Activated T-helper 1 cell treated with Interleukin-2 at 50 U/mL for 16 hours (primary cell): ENCODE data around the gene LYRM7.
A peak's percentile ranks its signal among the peaks of the same experiment; 100 is the strongest.
"Not testable (repeated sequence)": the region's sequence is repeated elsewhere in the genome, so short reads cannot be mapped to it uniquely, and the experiment has no call there.

ENCODE experiments used
- DNase-seq: peaks from one replicate; pipeline ENCODE4 v3.0.0-alpha.2; 2020; ENCODE audit warnings: low read depth

Gene LYRM7

DNA sequence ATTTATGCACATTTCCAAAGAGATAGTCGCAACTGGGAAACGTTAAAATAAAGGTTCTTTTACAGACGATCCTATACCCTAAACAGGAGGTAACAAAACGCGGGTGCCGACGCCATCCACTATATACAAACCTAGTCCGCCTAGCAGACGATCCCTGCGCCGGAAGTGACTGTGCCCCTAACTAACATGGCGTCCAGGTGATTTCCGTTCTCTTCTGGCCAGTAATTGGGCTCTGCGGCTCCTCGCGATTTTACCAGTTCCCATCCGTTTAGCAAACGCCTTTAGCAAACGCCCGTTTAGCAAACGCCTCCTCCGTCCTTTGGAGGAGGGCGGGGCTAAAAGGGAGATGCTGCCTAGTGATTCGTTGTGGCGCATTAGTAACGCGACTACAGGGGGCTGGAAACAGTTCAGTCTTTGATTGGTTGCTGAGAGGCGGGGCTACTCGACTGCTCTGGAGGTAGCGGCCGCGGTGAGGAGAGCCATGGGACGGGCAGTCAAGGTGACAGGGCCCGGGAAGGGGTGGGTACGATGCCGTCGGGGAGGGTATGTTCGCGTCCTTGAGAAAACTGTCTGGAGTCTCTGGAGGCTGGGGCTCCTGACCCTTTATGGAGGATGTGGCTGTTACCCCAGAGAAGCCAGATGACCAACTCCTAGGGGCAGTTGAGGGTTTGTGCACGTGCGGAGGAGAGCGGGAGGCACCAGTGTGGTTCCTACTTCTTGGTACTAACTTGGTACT lies at the start of gene LYRM7:
Gene LYRM7, plus strand, starts transcription at position 405 of the 736 bp plus-strand sequence. Its CDS starts 77 bp downstream, at position 482.
- peak; percentile 91 for DNase-seq

DNA sequence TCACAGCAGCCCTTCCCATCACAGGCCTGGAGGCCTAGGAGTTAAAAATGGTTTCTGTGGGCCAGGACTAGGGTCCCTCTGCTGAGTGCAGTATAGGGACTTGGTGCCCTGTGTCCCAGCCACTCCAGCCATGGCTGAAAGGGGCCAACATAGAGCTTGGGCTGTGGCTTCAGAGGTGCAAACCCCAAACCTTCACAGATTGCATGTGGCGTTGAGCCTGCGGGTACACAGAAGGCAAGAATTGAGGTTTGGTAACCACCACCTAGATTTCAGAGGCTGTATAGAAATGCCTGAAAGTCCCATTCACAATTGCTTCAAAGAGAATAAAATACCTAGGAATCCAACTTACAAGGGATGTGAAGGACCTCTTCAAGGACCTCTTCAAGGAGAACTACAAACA lies 43.5 kb upstream of the LYRM7 start:
- not testable (repeated sequence) for DNase-seq

DNA sequence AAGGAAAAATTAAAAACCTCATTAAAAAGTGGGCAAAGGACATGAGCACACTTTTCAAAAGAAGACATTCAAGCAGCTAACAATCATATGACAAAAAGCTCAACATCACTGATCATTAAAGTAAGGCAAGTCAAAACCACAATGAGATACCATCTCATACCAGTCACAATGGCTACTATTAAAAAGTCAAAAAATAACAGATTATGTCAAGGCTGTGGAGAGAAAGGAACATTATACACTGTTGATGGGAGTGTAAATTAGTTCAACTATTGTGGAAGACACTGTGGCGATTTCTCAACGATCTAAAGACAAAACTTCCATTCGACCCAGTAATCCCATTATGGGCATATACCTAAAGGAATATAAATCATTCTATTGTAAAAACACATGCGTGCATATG lies 41.4 kb upstream of the LYRM7 start:
- DNase-seq, result no peak

DNA sequence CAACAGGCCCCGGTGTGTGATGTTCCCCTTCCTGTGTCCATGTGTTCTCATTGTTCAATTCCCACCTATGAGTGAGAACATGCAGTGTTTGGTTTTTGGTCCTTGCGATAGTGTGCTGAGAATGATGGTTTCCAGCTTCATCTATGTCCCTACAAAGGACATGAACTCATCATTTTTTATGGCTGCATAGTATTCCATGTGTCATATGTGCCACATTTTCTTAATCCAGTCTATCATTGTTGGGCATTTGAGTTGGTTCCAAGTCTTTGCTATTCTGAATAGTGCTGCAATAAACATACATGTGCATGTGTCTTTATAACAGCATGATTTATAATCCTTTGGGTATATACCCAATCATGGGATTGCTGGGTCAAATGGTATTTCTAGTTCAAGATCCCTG lies 37.7 kb upstream of the LYRM7 start:
- not testable (repeated sequence) for DNase-seq

DNA sequence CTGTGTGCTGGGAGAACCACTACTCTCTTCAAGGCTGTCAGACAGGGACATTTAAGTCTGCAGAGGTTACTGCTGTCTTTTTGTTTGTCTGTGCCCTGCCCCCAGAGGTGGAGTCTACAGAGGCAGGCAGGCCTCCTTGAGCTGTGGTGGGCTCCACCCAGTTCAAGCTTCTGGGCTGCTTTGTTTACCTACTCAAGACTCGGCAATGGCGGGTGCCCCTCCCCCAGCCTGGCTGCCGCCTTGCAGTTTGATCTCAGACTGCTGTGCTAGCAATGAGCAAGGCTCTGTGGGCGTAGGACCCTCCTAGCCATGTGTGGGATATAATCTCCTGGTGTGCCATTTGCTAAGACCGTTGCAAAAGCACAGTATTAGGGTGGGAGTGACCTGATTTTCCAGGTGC lies 32.3 kb upstream of the LYRM7 start:
- not testable (repeated sequence) for DNase-seq

DNA sequence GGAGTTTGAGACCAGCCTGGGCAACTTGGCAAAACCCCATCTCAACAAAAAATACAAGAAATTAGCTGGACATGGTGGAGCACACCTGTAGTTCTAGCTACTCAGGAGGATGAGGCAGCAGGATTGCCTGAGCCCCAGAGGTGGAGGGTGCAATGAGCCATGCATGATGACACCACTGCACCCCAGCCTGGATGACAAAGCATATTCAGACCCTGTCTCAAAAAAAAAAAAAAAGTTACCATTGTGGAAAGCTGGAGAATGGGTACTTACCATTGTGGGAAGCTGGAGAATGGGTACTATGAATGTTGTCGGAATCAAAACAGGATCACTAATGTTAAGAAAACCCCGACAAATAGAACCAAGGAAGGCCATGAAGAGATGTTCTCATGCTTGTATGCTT lies 31.4 kb upstream of the LYRM7 start:
- no peak for DNase-seq

DNA sequence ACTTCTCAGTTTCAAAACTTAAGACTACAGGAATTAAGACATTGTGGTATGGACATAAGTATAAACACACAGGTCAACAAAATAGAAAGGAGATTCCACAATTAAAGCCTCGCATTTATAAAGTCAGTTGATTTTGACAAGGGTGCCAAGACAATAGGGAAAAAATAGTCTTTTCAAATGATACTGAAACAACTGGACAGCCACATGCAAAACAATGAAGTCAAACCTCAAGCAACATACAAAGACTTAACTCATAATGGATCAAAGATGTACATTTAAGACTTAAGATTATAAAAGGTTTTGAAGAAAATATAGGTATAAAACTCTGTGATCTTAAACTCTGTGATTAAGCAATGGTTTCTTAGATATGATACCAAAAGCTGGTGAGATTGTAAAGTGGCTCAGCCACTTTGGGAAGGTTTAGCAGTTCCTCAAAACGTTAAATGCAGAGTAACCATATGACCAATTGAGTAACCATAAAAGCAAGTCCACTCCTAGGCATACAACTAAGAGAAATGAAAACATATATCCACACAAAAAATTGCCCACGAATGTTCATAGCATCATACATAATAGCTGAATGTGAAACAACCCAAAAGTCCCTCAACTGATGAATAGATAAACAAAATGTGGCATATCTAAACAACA lies 27.6 kb upstream of the LYRM7 start:
- DNase-seq, result no peak

DNA sequence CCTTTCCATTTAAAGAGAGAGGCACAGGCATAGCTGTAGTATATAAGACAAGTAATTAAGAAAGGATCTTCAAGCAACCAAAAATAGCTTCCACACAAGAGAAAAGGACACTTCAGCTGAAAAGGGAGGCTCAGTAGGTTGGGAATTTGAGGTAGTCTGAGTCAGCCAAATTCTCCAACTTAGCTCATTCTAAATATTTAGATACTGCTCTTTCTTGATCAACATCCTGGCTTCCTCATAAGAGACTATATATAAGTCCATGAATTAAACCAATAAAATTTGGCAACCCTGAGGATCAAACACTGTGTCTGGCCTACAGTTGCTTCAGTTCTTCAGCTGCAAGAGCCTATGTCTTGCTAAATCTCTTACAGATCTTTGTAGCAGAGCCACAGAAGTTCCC lies 23.5 kb upstream of the LYRM7 start:
- no peak for DNase-seq

DNA sequence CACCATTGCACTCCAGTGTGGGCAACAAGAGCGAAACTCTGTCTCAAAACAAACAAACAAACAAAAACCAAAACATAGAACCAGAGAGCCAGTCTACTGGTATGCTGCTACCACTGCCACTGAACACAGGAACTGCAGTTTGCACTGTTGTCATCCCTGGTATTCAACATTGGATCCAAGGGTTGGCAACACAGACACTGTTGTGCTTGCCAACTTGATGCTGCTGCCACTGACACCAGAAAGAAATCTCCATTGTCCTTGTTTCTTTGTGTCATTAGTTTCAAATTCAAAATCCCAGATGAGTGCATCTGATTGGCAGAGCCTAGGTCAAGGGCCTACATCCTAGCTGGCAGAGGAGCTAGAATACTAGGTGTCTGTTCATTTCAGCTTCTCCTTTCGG lies 21.9 kb upstream of the LYRM7 start:
- no peak for DNase-seq

DNA sequence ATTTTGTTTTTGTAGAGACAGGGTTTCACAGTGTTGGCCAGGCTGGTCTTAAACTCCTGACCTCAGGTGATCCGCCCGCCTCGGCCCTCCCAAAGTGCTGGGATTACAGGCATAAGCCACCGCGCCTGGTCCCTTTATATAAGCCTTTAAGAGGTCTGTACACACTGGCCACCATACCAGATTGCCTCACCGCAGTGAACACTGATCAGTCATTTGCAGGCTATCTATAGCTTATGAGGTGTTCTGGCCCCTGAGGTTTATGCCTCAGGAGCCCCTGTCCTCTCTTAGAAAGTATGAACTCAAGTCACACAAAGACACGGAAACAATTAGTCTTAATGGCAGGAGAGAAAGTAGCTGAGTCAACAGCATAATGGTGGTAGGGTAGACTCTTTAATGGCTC lies 20.3 kb upstream of the LYRM7 start:
- no peak for DNase-seq

DNA sequence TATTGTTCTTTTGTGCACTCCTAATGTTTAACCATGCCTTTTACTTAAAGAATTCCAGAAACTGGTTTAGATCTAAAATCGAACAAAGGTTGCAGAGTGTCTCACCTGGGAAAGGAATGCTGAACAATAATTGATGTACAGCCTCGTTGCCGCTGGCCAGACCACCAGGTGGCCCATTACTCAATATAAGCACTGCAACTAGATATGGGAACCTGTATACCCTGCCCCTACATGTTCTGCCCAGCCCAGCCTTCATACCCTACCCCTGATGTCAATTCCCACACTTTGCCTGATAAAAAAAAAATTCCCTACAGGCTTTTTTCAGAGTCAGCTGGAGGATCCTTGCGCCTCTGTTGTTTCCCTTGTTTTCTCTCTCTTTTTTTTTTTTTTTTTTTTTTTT lies 19.5 kb upstream of the LYRM7 start:
- DNase-seq, result no peak

DNA sequence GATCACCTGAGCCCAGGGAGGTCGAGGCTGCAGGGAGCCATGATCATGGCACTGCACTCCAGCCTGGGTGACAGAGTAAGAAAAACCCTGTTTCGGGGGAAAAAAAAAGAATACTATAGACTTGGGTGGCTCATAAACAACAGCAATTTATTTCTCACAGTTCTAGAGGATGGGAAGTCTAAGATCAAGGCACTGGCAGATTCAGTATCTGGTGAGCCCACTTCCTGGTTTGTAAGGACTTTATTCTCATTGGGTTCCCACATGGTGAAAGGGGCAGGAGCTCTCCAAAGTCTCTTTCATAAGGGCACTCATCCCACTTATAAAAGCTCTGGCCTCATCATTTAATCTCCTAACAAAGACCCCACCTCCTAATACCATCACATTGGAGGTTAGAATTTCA lies 14.4 kb upstream of the LYRM7 start:
- DNase-seq, result no peak

DNA sequence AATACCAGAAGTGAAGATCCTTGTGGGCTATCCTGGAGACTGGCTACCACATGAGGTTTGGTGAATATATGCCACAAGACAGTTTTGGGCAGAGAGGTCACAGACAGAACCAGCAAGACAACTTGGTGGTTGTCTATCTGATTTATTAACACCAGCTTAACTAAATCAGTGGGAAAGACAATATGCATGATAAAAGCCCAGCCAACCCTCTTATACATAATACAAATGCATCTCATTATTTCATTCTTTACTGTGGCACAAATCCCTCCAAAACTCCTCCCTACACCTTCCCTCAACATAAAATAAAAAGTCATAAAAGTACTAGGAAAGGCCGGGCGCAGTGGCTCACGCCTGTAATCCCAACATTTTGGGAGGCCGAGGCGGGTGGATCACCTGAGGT lies 13.8 kb upstream of the LYRM7 start:
- DNase-seq, result no peak

DNA sequence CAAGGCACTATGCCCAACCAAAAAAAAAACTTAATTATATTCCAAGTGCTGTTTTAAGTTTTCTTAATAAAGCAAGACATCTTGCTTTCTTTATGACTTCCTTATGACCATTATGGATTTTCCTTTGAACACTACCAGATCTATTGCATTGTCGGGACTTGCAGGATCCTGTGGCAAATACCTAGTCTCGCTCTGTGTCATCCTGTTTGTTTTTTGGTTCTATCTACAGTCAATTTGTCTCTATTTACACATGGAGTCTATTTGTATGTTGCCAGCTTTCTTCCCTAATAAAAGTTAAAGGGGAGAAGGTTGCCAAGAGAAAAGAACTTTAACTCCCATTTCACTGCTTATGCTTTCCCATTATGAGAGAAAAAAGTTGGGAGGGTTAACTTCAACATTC lies 10.6 kb upstream of the LYRM7 start:
- no peak for DNase-seq

DNA sequence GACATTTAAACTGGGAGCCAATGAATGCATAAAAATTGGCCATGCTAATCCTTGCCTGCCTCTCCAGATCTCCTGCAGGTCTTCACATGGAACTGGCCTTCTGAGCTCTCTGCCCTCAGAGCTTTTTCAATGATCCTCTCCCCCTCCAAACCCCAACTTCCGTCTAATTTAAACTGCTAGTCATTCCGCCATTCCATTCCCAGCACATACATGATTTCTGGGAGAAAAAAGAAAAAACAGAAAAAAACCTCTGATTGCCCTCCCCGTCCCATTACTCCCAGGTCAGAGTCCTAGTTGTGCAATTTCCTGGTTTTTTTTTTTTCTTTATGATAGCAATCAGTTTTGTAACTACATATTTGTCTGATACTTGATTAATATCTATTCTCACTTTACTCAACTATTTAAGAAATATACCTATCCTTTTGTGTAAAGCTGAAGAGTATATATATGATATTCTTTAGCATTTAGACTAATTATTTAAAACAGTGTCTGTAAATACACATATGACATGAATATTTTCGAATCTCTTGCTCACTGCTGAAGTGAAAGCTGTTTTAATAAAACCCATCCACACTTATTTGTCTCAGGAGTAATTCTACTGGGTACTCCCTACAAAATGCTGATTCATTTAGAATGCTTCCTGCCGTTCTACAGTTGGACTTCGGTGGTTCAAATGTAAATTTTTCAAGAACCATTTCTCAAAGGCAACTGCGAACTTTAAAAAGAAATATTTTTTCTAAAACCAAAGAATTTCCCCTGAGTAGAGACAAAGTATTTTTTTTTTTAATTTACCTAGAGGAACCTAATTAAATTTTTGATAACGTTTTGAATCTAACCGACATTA lies 7.2 kb upstream of the LYRM7 start:
- no peak for DNase-seq

DNA sequence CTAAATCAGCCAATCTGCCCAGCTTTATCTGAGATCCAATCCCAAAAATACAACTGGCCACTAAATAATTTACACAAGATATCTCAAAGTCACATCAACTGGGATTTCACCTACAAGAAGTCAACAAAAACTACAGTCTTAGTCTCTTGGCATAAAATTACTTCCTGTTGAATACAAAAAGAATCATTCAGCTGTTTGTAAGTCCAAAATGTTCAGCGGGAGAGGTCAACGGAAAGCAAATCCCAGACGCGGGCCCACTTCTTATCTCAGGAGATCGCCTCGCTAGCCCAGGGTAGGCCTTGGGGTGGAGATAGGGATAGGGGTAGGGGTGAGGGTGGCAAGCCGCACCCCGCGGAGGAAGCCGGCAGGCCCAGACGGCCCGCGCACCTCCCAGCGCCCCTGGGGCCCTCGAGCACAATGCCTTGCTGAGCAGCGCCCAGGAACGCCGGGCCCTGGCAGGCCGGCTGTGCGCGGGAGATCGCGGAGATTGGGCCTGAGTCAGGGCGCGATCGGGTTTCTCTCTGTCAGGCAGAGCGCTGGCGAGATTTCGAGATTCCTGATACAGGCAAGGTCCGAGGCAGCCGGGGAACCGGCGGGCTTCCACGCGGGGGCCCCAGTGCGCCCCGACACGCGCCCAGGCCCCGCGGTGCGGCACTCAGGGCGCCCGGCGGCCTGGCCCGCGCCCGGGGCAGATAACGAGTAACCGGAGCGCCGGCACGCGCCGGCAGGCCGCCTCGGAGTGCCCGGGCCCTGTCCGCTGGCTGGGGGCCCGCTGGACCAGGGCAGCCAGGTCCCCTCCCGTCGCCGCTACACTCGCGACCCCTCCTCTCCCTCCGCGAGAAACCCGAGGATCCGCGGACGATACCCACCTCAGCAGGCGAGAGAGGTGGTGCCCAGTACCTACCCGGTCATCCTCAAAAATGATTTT lies 6.3 kb upstream of the LYRM7 start:
- peak; percentile 57 for DNase-seq

DNA sequence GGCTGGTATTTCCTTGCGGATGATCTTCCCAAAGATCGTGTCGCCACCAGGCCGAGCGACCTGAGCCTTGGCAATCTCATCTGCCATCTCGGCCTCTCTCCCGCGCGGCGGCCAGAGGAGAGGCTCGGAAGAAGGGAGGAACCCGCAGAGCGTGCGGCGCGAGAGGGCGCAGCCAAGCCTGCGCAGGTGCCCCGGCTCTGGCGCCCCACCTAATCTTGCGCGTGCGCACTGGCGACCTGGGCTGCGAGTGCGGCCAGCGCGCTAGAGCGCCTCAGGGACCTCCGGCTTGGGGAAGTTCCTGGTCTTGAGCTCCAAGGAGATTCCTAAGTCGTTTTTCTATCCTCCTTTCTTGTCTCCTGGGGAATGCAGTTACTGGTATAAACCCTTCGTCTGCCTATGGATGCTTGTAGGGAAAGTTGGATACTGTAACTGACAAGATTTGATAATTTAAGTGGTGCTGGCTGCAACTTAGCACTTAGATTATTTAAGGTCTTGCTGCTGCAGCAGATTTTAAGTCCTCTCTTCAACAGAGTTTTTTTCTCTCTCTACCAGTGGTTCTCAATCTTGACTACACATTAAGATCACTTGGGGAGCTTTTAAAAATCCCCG lies 5.5 kb upstream of the LYRM7 start, which contains the start of gene HINT1:
Gene HINT1, minus strand, starts transcription at position 138 of the 609 bp plus-strand sequence. Its CDS starts 51 bp downstream, at position 87.
- peak; percentile 92 for DNase-seq

DNA sequence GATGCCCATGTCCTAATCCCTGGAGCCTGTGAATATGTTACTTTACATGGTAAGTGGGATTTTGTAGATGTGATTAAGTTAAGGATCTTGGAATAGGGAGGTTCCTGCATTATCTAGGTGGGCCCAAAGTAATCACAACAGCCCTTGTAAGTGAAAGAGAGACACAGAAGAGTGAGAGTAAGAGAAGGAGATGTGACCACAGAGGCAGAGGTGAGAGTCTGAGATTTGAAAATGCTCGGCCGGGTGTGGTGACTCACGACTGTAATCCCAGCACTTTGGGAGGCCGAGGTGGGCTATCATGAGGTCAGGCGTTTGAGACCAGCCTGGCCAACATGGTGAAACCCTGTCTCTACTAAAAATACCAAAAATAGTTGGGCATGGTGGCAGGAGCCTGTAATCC lies 3.1 kb upstream of the LYRM7 start:
- DNase-seq, result no peak

DNA sequence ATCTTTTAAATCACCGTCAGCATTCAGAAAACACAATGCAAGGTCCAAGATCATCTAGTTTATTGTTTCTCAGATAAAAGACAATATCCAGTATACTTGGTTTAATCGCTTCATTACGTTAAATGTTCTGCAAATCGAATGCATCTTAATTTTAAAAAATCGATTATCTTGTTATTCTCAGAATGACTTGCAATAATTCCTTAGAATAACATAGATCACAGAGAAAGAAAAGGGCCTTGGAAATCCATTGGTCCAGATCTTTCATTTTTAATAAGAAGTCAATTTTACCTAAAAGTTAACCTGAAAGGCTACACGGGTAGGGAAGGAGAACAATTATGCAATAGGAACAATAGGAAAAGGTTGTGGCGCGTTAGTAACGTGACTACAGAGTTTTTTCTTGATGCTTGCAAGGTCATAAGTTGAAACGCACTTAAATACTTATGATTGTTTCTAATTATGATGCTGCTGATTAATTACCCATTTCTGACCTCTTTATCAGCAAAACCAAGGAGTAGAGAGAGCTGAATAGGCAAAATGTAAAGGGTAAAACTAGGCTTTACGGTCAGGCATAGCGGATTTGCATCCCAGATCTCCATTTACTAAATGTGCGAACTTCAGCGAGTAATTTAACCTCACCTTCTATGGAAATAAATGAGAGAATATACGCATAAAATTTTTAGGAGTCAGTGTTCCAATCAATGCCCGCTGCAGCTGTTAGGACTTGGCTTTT lies 769 bp upstream of the LYRM7 start:
- DNase-seq, result no peak

DNA sequence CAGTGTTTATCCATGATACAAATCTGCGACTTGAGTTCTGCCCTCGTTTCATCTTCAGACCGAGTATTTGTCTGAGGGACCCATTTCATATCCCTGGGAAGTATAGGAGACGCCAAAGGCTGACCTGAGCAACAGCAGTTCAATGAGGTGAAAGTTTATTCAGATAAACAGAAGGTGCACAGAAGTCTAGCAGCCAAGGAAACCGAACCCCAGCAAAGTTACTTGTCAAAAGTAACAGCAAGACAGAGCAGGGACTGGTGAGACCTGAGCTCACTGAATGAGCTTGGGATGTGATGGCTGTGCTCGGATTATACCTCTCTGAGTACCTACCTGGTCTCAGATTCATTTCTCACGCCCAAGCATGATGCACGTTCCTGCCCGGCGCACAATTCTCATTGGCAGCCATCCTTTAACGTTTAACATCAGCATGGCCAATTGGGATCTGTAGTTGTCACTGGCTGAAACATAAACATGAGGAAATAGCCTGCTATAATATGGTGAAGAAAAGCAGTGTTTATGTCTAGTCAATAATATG lies 599 bp downstream of the LYRM7 start:
- DNase-seq, result no peak
